ENCODE data around the gene SDHB.

The SDHB gene

GRCh38 chr1:17089506-17089905 is 35.7 kb upstream of the SDHB start:
- H3K36me3 ChIP-seq (ENCODE audit: control insufficient read depth, insufficient read depth, low read length), result no peaks in the 10 kb centered on the region
- H3K9me3 ChIP-seq (ENCODE audit: control insufficient read depth, low read length), result no peaks in the 10 kb centered on the region
- no peak overlapping the region for H3K4me3 ChIP-seq (ENCODE audit: low read length)
- H3K27me3 ChIP-seq (ENCODE audit: control insufficient read depth, insufficient read depth, low read length), result peaks cover 3% of the 10 kb centered on the region
- H3K9ac ChIP-seq (ENCODE audit: low read length), result no peak overlapping the region
- H3K4me1 ChIP-seq (ENCODE audit: control insufficient read depth, insufficient read depth, low read length), result no peaks in the 10 kb centered on the region

DNA sequence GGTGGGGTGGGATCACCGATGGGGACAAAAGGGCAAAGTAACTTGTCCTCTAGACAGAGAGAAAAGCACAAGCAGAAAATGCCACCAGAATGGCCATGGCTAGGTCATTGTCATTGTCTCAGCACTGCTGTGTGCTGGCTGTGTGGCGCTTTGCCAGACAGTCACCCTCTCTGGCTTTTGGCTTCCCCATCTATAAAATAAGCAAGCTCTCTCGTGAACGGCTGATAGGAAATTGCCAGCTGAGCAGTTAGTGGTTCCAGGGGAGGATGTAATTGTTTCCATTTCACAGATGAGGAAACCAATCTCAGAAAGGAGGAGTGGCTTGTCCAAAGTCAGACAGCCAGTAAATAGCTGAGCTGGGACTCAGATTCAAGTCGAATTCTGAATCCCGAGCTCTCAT is 32.9 kb upstream of the SDHB start:
- no peaks in the 10 kb centered on the region for H3K36me3 ChIP-seq (ENCODE audit: control insufficient read depth, insufficient read depth, low read length)
- peaks cover 3% of the 10 kb centered on the region for H3K27me3 ChIP-seq (ENCODE audit: control insufficient read depth, insufficient read depth, low read length)
- no peaks in the 10 kb centered on the region for H3K9me3 ChIP-seq (ENCODE audit: control insufficient read depth, low read length)
- H3K4me3 ChIP-seq (ENCODE audit: low read length), result no peak overlapping the region
- no peak overlapping the region for H3K9ac ChIP-seq (ENCODE audit: low read length)
- H3K4me1 ChIP-seq (ENCODE audit: control insufficient read depth, insufficient read depth, low read length), result no peaks in the 10 kb centered on the region

DNA sequence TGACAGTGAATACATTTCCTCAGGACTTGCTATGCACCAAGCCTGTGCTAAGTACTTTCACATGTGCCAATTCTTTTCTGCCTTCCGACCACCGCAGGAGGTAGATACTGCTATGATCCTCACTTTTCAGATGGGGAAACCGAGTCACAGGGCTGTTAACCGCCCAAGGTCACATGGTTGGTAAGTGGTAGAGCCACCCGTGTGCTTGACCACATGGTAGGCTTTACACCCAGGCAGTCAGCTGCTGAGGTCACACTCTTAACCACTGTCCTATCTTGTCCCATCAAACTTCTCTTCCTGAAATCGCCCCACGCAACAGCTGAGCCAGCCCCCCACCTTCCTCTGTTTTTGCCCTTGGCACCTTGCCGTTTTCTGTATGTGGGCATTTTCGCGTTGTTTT is 31.0 kb upstream of the SDHB start:
- no peak overlapping the region for H3K9ac ChIP-seq (ENCODE audit: low read length)
- H3K9me3 ChIP-seq (ENCODE audit: control insufficient read depth, low read length), result no peaks in the 10 kb centered on the region
- H3K27me3 ChIP-seq (ENCODE audit: control insufficient read depth, insufficient read depth, low read length), result no peaks in the 10 kb centered on the region
- H3K4me1 ChIP-seq (ENCODE audit: control insufficient read depth, insufficient read depth, low read length), result no peaks in the 10 kb centered on the region
- no peak overlapping the region for H3K4me3 ChIP-seq (ENCODE audit: low read length)
- no peaks in the 10 kb centered on the region for H3K36me3 ChIP-seq (ENCODE audit: control insufficient read depth, insufficient read depth, low read length)

GRCh38 chr1:17082761-17083160 is 28.9 kb upstream of the SDHB start:
- Histone ChIP-seq H3K4me3 (ENCODE audit: low read length) (no peak overlapping the region), H3K9ac (ENCODE audit: low read length) (no peak overlapping the region), H3K27me3 (ENCODE audit: control insufficient read depth, insufficient read depth, low read length) (no peaks in the 10 kb centered on the region), H3K9me3 (ENCODE audit: control insufficient read depth, low read length) (no peaks in the 10 kb centered on the region), H3K36me3 (ENCODE audit: control insufficient read depth, insufficient read depth, low read length) (no peaks in the 10 kb centered on the region), H3K4me1 (ENCODE audit: control insufficient read depth, insufficient read depth, low read length) (no peaks in the 10 kb centered on the region)

- no peaks in the 10 kb centered on the region for H3K27me3 ChIP-seq (ENCODE audit: control insufficient read depth, insufficient read depth, low read length)
- H3K9ac ChIP-seq (ENCODE audit: low read length), result no peak overlapping the region
- H3K4me1 ChIP-seq (ENCODE audit: control insufficient read depth, insufficient read depth, low read length), result no peaks in the 10 kb centered on the region
- H3K36me3 ChIP-seq (ENCODE audit: control insufficient read depth, insufficient read depth, low read length), result no peaks in the 10 kb centered on the region
- H3K4me3 ChIP-seq (ENCODE audit: low read length), result no peak overlapping the region
- H3K9me3 ChIP-seq (ENCODE audit: control insufficient read depth, low read length), result no peaks in the 10 kb centered on the region
Measured at GRCh38 chr1:17081439-17081838, 27.6 kb upstream of the SDHB start.

- Histone ChIP-seq H3K4me1 (ENCODE audit: control insufficient read depth, insufficient read depth, low read length) (no peaks in the 10 kb centered on the region), H3K36me3 (ENCODE audit: control insufficient read depth, insufficient read depth, low read length) (no peaks in the 10 kb centered on the region), H3K27me3 (ENCODE audit: control insufficient read depth, insufficient read depth, low read length) (no peaks in the 10 kb centered on the region), H3K9ac (ENCODE audit: low read length) (no peak overlapping the region), H3K4me3 (ENCODE audit: low read length) (no peak overlapping the region), H3K9me3 (ENCODE audit: control insufficient read depth, low read length) (no peaks in the 10 kb centered on the region)
Measured at GRCh38 chr1:17080880-17081279, 27.0 kb upstream of the SDHB start.

DNA sequence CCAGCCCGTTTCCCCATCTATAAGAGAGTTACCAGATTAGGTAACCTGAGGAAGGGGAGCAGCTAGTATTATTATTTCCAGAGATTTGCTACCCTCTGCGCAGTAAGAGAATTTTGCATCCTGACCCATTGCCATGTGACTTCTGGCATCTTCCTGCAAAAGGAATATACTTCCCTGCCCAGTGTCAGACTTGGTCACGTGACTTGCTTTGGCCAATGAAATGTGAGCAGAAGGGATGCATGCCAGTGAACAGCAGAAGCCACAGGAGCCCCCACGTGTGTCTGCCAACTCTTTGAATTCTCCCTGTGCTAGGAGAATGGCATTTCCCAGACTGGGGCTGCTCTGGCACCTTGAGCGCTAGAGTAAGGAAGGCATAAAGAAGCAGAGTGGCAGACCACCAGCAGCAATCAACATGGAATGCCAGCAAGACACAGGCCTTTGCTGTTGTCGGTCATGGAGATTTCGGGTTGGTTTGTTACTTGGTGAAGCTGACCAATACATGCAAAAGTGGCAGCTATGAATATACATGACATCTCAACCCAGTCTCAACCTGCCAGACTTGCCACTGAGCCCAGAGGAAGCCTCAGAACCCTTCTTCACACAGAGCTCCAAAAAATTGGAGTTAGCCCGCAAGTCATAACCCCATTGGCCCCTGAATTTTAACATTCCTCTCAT is 26.4 kb upstream of the SDHB start:
- Histone ChIP-seq H3K36me3 (ENCODE audit: control insufficient read depth, insufficient read depth, low read length) (no peaks in the 10 kb centered on the region), H3K9me3 (ENCODE audit: control insufficient read depth, low read length) (no peaks in the 10 kb centered on the region), H3K4me1 (ENCODE audit: control insufficient read depth, insufficient read depth, low read length) (no peaks in the 10 kb centered on the region), H3K9ac (ENCODE audit: low read length) (no peak overlapping the region), H3K4me3 (ENCODE audit: low read length) (no peak overlapping the region), H3K27me3 (ENCODE audit: control insufficient read depth, insufficient read depth, low read length) (no peaks in the 10 kb centered on the region)

DNA sequence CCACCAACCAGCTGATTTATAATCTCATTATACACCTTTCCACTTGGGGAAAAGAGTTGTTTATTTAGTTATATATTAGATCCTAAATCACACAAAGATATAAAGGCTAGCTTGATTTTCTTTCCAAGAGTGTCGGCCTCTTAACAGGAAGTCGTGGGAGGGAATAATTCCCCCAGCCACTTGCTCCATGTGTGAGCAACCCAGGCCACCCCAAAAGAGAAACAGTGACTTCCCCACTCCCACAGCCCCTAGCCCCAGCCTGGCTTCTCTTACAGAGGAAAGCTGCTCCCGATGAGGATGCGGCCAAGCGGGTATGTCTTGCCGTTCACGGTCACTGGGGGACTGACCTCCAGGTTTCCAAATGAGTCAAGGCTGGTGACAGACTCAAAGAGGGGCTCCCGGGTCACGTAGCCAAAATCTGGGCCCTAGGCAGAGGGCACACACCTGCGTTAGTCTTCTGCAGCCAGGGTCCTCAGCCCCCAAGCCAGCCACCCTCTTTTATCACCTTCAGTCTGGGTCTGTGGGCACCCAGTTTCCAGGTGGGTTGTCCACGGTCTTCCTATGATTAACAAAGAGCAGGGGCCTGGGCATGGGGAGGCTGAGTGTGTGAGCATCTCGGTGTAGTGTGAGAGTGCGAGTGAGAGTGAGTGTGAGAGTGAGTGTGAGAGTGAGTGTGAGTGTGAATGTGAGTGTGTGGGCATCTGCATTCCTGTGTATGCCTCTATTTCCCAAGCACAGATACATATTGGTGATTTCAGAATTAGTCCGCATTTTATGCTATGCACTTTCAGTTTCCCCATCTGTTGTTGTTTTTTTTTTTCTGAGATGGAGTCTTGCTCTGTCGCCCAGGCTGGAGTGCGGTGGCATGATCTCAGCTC is 25.4 kb upstream of the SDHB start:
- H3K9me3 ChIP-seq (ENCODE audit: control insufficient read depth, low read length), result no peaks in the 10 kb centered on the region
- no peaks in the 10 kb centered on the region for H3K27me3 ChIP-seq (ENCODE audit: control insufficient read depth, insufficient read depth, low read length)
- no peak overlapping the region for H3K9ac ChIP-seq (ENCODE audit: low read length)
- no peaks in the 10 kb centered on the region for H3K36me3 ChIP-seq (ENCODE audit: control insufficient read depth, insufficient read depth, low read length)
- H3K4me1 ChIP-seq (ENCODE audit: control insufficient read depth, insufficient read depth, low read length), result no peaks in the 10 kb centered on the region
- no peak overlapping the region for H3K4me3 ChIP-seq (ENCODE audit: low read length)

GRCh38 chr1:17075470-17076255 is 21.8 kb upstream of the SDHB start:
- no peaks in the 10 kb centered on the region for H3K27me3 ChIP-seq (ENCODE audit: control insufficient read depth, insufficient read depth, low read length)
- no peaks in the 10 kb centered on the region for H3K36me3 ChIP-seq (ENCODE audit: control insufficient read depth, insufficient read depth, low read length)
- no peak overlapping the region for H3K9ac ChIP-seq (ENCODE audit: low read length)
- H3K4me1 ChIP-seq (ENCODE audit: control insufficient read depth, insufficient read depth, low read length), result no peaks in the 10 kb centered on the region
- H3K4me3 ChIP-seq (ENCODE audit: low read length), result no peak overlapping the region
- no peaks in the 10 kb centered on the region for H3K9me3 ChIP-seq (ENCODE audit: control insufficient read depth, low read length)

DNA sequence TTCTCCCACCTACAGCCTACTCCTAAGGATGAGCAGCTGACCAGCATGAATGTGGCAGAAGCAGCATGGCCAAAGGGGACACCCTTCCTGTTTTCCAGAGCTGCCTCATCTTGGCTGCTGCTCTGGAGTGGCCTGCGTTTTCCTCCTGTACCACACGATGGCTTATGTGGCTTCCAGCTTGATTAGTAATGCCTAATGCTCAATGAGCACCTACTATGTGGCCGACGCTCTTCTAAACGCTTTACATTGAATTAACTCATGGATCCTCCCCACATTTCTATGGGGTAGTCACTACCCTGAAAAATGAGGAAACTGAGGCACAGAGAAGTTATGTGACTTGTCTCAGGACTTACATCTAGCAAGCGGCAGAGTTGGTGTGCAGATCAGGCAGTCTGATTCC is 18.0 kb upstream of the SDHB start:
- Histone ChIP-seq H3K4me3 (ENCODE audit: low read length) (no peak overlapping the region), H3K4me1 (ENCODE audit: control insufficient read depth, insufficient read depth, low read length) (no peaks in the 10 kb centered on the region), H3K9me3 (ENCODE audit: control insufficient read depth, low read length) (no peaks in the 10 kb centered on the region), H3K27me3 (ENCODE audit: control insufficient read depth, insufficient read depth, low read length) (no peaks in the 10 kb centered on the region), H3K9ac (ENCODE audit: low read length) (no peak overlapping the region), H3K36me3 (ENCODE audit: control insufficient read depth, insufficient read depth, low read length) (no peaks in the 10 kb centered on the region)

DNA sequence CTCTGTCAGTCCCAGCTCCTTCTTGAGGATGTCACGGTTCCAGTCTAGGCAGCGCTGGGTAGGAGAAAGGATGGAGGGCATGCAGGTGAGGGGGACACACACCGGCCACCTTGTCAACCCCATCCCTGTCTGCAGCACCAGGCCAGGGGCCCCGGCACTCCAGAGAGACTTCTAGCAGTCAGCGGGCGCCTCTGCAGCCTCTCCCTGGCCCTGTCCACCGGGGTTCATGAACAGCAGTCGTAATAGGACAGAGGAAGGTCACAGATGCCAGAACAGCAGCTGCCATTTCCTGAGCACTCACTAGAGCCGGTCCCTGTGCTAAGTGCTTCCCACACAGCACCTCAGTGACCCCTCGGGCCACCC is 16.3 kb upstream of the SDHB start:
- Histone ChIP-seq H3K9me3 (ENCODE audit: control insufficient read depth, low read length) (no peaks in the 10 kb centered on the region), H3K4me1 (ENCODE audit: control insufficient read depth, insufficient read depth, low read length) (no peaks in the 10 kb centered on the region), H3K4me3 (ENCODE audit: low read length) (no peak overlapping the region), H3K9ac (ENCODE audit: low read length) (no peak overlapping the region), H3K27me3 (ENCODE audit: control insufficient read depth, insufficient read depth, low read length) (no peaks in the 10 kb centered on the region), H3K36me3 (ENCODE audit: control insufficient read depth, insufficient read depth, low read length) (no peaks in the 10 kb centered on the region)

All from mucosa of stomach (tissue), 1 donor.